PC-9 (cell line): ENCODE measurements around the gene MICB.

Source experiments
- EZH2 ChIP-seq: fragments of 200-600 bp; sonication (generic); IDR thresholded peaks from 2 replicates; pipeline ENCODE4 v1.8.0; 2017; ENCODE audit warnings: antibody characterized with exemption, low read depth
- TF ChIP-seq, protein P1 (sequence below): fragments of 200-600 bp; sonication (generic); conservative IDR thresholded peaks from 2 replicates; pipeline ENCODE4 v1.6.1; 2017; ENCODE audit warnings: mixed run types, antibody characterized with exemption, mild to moderate bottlenecking, moderate library complexity

GRCh38 chr6:31559606-31559957 lies 61.6 kb downstream of the MICB start:
- no peak for TF ChIP-seq EZH2
- TF ChIP-seq, protein P1, sequence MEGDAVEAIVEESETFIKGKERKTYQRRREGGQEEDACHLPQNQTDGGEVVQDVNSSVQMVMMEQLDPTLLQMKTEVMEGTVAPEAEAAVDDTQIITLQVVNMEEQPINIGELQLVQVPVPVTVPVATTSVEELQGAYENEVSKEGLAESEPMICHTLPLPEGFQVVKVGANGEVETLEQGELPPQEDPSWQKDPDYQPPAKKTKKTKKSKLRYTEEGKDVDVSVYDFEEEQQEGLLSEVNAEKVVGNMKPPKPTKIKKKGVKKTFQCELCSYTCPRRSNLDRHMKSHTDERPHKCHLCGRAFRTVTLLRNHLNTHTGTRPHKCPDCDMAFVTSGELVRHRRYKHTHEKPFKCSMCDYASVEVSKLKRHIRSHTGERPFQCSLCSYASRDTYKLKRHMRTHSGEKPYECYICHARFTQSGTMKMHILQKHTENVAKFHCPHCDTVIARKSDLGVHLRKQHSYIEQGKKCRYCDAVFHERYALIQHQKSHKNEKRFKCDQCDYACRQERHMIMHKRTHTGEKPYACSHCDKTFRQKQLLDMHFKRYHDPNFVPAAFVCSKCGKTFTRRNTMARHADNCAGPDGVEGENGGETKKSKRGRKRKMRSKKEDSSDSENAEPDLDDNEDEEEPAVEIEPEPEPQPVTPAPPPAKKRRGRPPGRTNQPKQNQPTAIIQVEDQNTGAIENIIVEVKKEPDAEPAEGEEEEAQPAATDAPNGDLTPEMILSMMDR, result no peak
